ENCODE results near the gene GRAMD1A.
"Not testable (repeated sequence)": the region's sequence is repeated elsewhere in the genome, so short reads cannot be mapped to it uniquely, and the experiment has no call there.

GRAMD1A gene

DNA sequence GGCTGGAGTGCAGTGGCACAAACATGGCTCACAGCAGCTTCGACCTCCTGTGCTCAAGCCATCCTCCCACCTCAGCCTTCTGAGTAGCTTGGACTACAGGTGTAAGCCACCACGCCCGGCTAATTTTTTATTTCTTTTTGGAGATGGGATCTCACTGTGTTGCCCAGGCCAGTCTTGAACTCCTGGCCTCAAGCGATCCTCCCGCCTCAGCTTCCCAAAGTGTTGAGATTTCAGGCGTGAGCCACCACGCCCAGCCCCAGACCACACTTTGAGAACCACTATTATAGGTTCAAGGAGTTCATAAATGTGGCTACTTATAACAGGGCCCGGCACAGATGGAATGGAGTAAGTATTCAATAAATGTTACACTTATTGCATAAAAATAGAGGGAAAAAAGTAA lies 26.9 kb downstream of the GRAMD1A start:
- no peak for DNase-seq (ENCODE audit: extremely low read depth, low read depth)
- TF ChIP-seq, protein P1, sequence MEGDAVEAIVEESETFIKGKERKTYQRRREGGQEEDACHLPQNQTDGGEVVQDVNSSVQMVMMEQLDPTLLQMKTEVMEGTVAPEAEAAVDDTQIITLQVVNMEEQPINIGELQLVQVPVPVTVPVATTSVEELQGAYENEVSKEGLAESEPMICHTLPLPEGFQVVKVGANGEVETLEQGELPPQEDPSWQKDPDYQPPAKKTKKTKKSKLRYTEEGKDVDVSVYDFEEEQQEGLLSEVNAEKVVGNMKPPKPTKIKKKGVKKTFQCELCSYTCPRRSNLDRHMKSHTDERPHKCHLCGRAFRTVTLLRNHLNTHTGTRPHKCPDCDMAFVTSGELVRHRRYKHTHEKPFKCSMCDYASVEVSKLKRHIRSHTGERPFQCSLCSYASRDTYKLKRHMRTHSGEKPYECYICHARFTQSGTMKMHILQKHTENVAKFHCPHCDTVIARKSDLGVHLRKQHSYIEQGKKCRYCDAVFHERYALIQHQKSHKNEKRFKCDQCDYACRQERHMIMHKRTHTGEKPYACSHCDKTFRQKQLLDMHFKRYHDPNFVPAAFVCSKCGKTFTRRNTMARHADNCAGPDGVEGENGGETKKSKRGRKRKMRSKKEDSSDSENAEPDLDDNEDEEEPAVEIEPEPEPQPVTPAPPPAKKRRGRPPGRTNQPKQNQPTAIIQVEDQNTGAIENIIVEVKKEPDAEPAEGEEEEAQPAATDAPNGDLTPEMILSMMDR (IDR thresholded peaks at IDR 0.05; ENCODE audit: low read depth, low read length): no peak

DNA sequence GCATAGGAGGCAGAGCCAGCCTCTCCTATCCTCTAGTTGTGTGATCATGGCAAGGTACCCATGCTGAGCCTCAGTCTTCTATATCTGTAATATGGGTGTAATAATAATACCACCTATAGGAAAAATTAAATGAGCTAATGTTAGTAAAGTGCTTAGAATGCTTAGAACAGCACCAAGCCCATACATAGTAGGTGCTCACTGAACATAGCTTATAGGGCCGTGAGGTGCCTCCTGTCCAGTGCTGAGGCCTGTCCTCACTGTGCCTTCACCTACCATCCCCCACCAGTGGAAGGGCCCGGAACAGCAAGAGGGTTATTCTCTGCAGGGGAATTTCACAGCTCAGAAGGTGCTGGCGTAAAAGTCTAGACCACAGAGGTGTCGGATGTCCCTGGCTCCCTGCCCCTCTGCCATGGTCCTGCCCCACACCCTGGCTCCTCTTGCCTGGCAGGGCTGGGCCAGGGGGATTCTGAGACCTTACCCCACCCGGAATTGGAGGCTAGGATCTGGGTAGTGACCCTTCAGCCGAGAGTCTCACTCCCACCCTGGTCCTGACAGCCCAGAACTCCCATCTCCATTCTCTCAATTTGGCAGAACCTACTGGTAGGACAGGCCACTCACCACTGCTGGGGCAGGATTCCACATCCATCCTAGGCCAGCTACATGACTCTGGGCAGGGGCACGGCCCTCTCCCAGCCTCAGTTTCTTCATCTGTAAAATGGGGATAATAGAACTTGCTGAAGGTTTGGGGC lies 27.9 kb downstream of the GRAMD1A start:
- TF ChIP-seq, protein P1 (IDR thresholded peaks at IDR 0.05; ENCODE audit: low read depth, low read length): no peak
- no peak for DNase-seq (ENCODE audit: extremely low read depth, low read depth)

DNA sequence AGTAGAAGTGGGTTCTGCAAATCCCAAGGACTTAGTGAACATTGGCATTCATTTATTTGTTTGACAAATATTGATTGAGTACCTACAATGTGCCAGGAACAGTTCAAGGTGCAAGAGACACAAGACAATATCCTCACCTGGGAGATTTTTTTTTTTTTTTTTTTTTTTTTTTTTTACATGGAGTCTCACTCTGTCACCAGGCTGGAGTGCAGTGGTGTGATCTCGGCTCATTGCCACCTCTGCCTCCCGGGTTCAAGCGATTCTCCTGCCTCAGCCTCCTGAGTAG lies 28.4 kb downstream of the GRAMD1A start:
- not testable (repeated sequence) for DNase-seq (ENCODE audit: extremely low read depth, low read depth)

GRCh38 chr19:35029275-35029736 lies 29.2 kb downstream of the GRAMD1A start:
- not testable (repeated sequence) for DNase-seq (ENCODE audit: extremely low read depth, low read depth)

DNA sequence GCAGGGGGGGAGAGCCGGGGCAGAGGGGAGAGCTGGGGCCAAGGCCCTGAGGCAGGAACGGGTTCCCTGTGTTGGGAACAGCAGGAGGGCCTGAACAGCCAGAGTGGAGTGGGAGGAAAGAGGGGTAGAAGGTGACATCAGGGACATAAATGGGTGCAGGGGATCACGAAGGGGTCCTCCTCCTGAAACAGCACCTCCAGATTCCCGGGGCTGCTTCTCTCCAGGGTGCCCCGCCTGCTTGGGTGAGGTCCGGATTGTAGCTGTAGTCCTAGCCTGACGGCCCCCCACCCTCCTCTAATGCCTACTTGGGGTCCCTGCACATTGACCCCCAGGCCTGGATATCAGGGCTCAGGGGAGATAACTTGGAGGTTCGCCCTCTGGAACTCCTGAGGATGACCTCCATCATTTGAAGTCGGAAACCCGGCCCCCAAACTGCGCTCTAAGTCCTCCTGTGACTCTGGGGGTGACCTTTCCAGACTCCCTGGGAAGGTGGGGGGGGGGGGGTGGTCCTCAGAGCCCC lies 29.7 kb downstream of the GRAMD1A start:
- no peak for DNase-seq (ENCODE audit: extremely low read depth, low read depth)
- TF ChIP-seq, protein P1 (IDR thresholded peaks at IDR 0.05; ENCODE audit: low read depth, low read length): no peak

DNA sequence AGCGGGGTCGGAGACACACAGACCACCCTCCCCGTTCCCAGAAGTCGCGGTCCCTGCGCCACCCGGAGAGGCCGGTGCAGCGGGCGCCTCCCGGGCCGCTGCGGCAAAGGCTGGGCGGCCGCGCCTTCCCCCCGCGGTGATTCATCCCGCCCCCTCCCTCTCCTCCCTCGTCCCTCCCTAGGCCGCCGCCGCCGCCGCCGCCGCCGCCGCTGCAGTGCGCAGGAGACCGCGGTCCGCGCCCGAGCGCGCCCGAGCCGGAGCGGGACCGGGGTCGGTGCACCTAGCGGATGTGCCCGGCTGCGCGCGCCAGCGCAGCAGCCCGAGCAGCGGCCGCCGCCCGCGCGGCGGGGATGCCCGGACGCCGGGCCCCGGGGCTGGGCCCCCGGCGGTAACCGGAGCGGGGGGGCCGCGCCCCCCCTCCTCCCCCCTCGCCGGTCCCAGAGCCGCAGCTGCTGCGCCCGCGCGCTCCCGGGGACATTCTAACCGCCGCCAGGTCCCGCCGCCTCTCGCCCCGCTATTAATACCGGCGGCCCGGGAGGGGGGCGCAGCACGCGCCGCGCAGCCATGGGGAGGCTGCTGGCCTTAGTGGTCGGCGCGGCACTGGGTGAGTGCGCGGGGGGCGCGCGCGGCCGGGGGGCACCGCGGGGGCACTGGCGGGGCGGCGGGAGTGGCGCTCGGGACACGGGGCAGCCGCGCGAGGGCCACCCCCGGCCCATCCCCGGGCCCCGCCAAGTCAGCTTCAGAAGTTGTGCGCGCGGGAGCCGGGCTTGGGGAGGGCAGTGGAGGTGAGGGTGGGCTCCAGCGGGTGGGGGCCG lies 30.3 kb downstream of the GRAMD1A start, which contains the start of gene SCN1B:
Gene SCN1B (plus strand): TSS at position 214 of the 815 bp plus-strand sequence. CDS start 351 bp downstream, at position 565.
- no peak for DNase-seq (ENCODE audit: extremely low read depth, low read depth)
- TF ChIP-seq, protein P1 (IDR thresholded peaks at IDR 0.05; ENCODE audit: low read depth, low read length): no peak

GRCh38 chr19:35031072-35031881 lies 31.2 kb downstream of the GRAMD1A start:
- TF ChIP-seq, protein P1 (IDR thresholded peaks at IDR 0.05; ENCODE audit: low read depth, low read length): no peak

More at GRCh38 chr19:35031072-35031881, 31.2 kb downstream of the GRAMD1A start:
- no peak for DNase-seq (ENCODE audit: extremely low read depth, low read depth)

Data from AG09319 (cell line).